ENCODE results near the gene MST1. TPM values are rescaled to one million over a fixed set of nuclear protein-coding genes. Genes with fewer than 3 reads are reported as not detected.

The MST1 gene
- total RNA-seq, 2 donors from 2014 or later, result 10.2 to 32.2 TPM

GRCh38 chr3:49648354-49649019 lies 40.8 kb downstream of the MST1 start:
- Histone ChIP-seq H3K4me1 (replicated peaks) (no peaks in the 10 kb centered on the region), H3K9me3 (no peaks in the 10 kb centered on the region), H3K36me3 (no peaks in the 10 kb centered on the region), H3K4me3 (no peak overlapping the region), H3K27me3 (replicated peaks; ENCODE audit: insufficient read depth) (no peaks in the 10 kb centered on the region), H3K27ac (no peak overlapping the region)
- DNase-seq (ENCODE audit: low spot score), result no peak
- intact Hi-C loops (cut with DNase I), result no loop called here
- no peak for TF ChIP-seq POLR2AphosphoS5 (IDR thresholded peaks at IDR 0.05)
- TF ChIP-seq CTCF (IDR thresholded peaks at IDR 0.05), result no peak
- no peak for TF ChIP-seq POLR2A (IDR thresholded peaks at IDR 0.05)
- WGBS, result 78% methylated on average over 3 of the region's 3 CpGs

- Histone ChIP-seq H3K27me3 (replicated peaks; ENCODE audit: insufficient read depth) (no peaks in the 10 kb centered on the region), H3K4me1 (replicated peaks) (no peaks in the 10 kb centered on the region), H3K36me3 (no peaks in the 10 kb centered on the region), H3K27ac (no peak overlapping the region), H3K4me3 (no peak overlapping the region), H3K9me3 (no peaks in the 10 kb centered on the region)
- intact Hi-C loops (cut with DNase I), result no loop called here
- TF ChIP-seq POLR2A (IDR thresholded peaks at IDR 0.05), result no peak
- TF ChIP-seq POLR2AphosphoS5 (IDR thresholded peaks at IDR 0.05), result no peak
- TF ChIP-seq CTCF (IDR thresholded peaks at IDR 0.05), result no peak
- WGBS, result 54% methylated on average over 2 of the region's 2 CpGs
- DNase-seq (ENCODE audit: low spot score), result no peak
Measured at GRCh38 chr3:49647741-49648140, 41.5 kb downstream of the MST1 start.

GRCh38 chr3:49646236-49646635 lies 43.0 kb downstream of the MST1 start:
- H3K27me3 ChIP-seq (replicated peaks; ENCODE audit: insufficient read depth), result no peaks in the 10 kb centered on the region
- no peak overlapping the region for H3K27ac ChIP-seq
- H3K4me1 ChIP-seq (replicated peaks), result no peaks in the 10 kb centered on the region
- intact Hi-C loops (cut with DNase I), result no loop called here
- no peak overlapping the region for H3K4me3 ChIP-seq
- TF ChIP-seq POLR2A (IDR thresholded peaks at IDR 0.05), result no peak
- no peak for TF ChIP-seq CTCF (IDR thresholded peaks at IDR 0.05)
- no peak for TF ChIP-seq POLR2AphosphoS5 (IDR thresholded peaks at IDR 0.05)
- no peak for DNase-seq (ENCODE audit: low spot score)
- WGBS, result 87% methylated on average over 3 of the region's 3 CpGs
- H3K36me3 ChIP-seq, result no peaks in the 10 kb centered on the region
- no peaks in the 10 kb centered on the region for H3K9me3 ChIP-seq

- Histone ChIP-seq H3K4me3 (no peak overlapping the region), H3K9me3 (no peaks in the 10 kb centered on the region), H3K27ac (no peak overlapping the region), H3K4me1 (replicated peaks) (no peaks in the 10 kb centered on the region), H3K36me3 (no peaks in the 10 kb centered on the region), H3K27me3 (replicated peaks; ENCODE audit: insufficient read depth) (no peaks in the 10 kb centered on the region)
- DNase-seq (ENCODE audit: low spot score), result no peak
- TF ChIP-seq POLR2AphosphoS5 (IDR thresholded peaks at IDR 0.05) (no peak), POLR2A (IDR thresholded peaks at IDR 0.05) (no peak), CTCF (IDR thresholded peaks at IDR 0.05) (no peak)
- intact Hi-C loops (cut with DNase I), result no loop called here
- 82% methylated on average over 8 of the region's 8 CpGs for WGBS
Measured at GRCh38 chr3:49644684-49645083, 44.6 kb downstream of the MST1 start.

GRCh38 chr3:49642708-49643145 lies 46.5 kb downstream of the MST1 start:
- Histone ChIP-seq H3K4me1 (replicated peaks) (no peaks in the 10 kb centered on the region), H3K27ac (no peak overlapping the region), H3K27me3 (replicated peaks; ENCODE audit: insufficient read depth) (no peaks in the 10 kb centered on the region), H3K4me3 (no peak overlapping the region), H3K36me3 (no peaks in the 10 kb centered on the region), H3K9me3 (no peaks in the 10 kb centered on the region)
- 87% methylated on average over 8 of the region's 9 CpGs for WGBS
- no peak for TF ChIP-seq POLR2A (IDR thresholded peaks at IDR 0.05)
- TF ChIP-seq CTCF (IDR thresholded peaks at IDR 0.05), result no peak
- TF ChIP-seq POLR2AphosphoS5 (IDR thresholded peaks at IDR 0.05), result no peak
- intact Hi-C loops (cut with DNase I), result no loop called here
- DNase-seq (ENCODE audit: low spot score), result no peak
